GOT3 (cell line): Measurements from ENCODE around the gene TMPRSS12.
"Not testable (repeated sequence)": the region's sequence is repeated elsewhere in the genome, so short reads cannot be mapped to it uniquely, and the experiment has no call there.

ENCODE experiments used
- DNase-seq: peaks from one replicate; lab custom pipeline; 2025; ENCODE audit warnings: mixed read lengths; lab: John Stamatoyannopoulos, UW

The TMPRSS12 gene

DNA sequence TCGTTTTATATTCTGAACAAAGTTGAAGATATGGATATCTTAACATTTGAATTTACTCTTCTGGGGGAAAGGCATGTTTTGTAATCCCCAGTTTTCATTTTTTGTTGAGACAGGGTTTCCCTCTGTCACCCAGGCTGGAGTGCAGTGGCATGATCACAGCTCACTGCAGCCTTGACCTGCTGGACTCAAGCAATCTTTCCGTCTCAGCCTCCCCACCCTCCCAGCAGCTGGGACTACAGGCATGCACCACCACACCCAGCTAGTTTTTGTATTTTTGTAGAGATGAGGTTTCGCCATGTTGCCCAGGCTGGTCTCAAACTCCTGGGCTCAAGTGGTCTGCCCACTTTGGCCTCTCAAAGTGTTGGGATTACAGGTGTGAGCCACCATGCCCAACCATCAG, 84.2 kb downstream of the TMPRSS12 start:
- not testable (repeated sequence) for DNase-seq

DNA sequence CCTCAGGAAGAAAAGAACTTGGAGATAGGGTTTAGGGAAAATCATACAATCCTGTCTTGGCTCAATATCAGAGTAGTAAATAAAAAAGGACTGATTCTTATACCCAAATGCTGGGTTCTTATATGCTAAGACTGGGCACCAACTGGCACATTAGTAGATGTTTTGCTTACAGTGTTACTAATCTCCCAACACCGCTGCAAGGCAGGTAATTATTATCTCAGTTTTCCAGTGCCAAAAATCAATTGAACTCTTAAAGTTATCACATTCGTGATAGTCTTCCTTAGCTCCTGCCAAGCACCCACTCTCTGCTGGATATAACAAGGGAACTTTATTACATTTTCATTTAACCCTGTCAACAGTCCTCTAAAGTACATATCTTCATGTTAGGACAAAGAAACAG, 84.6 kb downstream of the TMPRSS12 start:
- no peak for DNase-seq

DNA sequence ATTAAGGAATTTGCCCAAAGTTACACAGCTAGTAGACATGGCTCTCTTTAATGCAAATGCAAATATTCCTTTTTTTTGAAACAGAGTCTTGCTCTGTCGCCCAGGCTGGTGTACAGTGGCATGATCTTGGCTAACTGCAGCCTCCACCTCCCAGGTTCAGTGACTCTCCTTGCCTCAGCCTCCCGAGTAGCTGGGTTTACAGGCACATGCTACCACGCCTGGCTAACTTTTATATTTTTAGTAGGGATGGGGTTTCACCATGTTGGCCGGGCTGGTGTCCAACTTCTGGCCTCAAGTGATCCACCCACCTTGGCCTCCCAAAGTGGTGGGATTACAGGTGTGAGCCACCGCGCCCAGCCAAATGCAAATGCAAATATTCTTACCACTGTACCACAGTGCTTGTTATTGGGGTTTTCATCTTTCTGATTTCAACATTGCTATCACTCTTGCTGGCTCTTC, 85.1 kb downstream of the TMPRSS12 start:
- DNase-seq = no peak

DNA sequence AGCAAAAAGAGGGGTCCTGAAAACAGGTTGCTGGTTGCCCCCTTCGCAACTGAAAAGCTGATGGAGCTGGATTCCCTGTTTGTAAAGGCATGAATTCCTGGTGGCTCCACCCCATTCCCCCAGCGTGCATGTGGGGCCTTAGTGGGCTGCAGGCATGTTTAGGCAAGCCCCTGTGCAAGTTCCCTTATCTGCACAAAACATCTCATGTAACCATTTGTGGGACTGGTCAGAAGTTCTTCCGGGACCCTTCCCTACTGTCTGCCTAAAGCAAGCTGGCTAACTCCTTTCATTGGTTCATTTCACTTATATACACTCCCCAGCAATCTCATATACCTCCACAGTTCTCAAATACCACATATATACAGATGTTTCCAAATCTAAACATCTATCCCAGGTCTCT, 85.7 kb downstream of the TMPRSS12 start:
- DNase-seq = no peak

DNA sequence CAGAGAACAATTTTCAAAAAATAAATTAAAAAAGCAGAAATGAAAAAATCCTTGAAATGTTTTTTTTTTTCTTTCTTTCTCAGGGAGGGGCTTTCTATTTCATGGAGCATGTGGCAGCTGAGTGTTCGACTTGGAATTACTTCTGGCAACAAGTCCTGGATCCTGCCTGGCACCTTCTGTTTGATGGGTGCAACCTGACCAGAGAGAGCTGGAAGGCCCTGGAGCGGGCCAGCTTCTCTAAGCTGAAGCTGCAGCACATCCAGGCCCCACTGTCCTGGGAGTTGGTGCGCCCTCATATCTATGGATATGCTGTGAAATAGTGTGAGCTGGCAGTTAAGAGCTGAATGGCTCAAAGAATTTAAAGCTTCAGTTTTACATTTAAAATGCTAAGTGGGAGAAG, 87.1 kb downstream of the TMPRSS12 start:
- DNase-seq = no peak

DNA sequence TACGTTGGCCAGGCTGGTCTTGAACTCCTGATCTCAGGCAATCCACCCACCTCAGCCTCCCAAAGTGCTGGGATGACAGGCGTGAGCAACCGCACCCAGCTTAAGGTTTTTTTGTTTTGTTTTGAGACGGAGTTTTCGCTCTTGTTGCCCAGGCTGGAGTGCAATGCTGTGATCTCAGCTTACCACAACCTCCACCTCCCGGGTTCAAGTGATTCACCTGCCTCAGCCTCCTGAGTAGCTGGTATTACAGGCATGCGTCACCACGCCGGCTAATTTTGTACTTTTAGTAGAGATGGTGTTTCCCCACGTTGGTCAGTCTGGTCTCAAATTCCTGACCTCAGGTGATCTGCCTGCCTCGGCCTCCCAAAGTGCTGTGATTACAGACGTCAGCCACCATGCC, 87.8 kb downstream of the TMPRSS12 start:
- not testable (repeated sequence) for DNase-seq

DNA sequence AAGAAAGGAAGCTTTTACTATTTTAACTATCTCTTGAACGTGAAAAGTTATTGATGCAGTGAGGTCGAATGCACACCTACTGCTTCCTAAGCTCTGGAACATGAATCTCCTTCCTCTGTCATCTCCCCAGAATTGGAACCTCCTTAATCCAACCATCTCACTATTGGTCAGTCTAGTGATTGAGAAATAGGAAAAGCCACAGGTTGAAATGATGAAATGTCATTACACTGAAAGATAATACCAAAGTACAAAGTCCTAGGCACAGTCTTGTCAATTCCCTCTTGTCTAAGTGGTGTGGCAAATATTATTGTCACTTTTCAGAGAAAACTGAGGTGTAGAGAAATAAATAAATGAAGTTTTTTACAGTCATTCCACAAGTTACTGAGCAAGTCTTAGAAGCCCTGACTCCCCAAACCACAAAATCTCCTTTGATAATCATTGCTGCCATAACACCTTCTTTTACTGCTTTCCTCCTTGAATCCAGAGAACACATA, 90.1 kb downstream of the TMPRSS12 start:
- no peak for DNase-seq

DNA sequence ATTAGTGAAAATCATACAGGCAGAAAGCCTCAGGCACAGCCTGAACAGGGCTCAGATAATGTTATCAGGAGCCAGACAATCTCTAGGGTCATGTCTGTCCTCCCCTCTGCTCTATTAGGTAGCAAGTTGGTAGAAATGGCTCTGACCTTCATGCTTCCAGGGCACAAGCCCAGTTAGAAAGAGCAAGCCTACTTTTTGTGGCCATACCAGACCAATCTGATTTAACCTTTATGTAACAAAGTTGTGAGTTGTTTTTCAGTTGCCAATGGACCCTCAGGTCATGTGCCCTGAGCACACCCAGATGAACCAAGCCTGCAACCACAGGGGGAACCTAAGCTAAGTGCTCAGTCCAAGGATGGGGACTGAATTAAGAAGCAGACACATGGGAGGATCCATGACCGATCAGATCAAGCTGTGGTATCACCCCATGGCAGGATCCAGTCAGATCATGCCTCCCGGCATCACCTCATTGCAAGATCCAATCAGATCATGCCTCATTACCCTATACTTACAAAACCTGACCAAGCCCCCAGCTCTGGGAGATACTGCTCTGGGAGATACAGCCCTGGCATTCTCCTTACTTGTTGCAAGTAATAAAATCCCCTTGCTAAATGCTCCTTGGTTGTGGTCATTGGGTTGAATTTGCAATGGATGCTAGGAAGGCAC, 90.9 kb downstream of the TMPRSS12 start:
- no peak for DNase-seq

DNA sequence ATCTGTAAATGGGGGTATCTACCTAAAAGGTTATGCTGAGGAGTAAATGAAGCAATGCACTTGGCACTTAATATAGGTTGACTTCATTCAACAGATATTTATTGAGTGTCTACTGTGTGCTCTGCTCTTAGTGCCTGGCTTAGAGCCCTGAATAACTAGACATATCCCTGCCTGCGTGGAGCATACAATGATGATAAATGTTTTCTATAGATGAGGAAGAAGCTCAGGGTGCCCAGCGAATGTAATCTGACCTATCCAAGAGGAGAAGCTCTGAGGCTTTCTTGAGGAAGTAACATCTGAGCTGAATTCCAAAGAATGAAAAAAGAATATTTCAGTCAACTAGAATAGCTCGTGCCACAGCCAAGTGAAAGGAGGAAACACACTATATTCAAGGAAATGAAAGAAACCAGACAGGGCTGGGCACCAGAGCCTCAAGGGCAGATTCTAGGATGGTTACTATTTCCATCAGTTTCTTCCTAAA, 91.7 kb downstream of the TMPRSS12 start:
- no peak for DNase-seq

DNA sequence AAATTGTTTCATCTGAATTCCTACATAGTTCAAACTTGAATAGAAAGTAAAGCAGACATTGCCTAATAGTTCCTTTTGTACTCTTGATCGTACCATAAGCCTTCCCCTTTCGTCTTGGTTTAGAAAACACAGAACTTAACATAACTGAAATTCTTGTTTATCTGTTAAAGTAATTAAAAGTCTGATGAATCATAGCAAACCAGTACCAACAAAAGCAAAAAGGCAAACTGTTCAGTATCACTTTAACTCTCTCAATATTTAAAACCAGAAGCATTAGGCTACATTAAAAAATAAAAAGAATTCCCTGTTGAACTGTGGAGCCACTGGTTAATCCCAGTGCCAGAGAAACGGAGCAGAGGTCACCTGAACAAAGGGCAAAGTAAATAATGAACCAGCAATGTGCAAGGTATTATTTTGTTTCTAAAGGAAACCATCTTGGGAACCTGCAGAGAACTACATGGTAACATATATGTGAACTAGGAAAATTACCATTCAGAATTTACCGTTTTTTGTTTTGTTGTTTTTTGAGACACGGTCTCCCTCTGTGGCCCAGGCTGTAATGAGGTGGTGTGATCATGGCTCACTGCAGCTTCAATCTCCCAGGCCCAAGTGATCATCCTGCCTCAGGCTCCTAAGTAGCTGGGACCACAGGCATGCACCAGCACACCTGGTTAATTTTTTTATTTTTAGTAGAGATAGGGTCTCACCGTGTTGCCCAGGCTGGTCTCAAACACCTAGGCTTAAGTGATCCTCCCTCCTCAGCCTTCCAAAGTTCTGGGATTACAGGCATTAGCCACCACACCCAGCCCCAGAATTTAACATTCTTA, 92.5 kb downstream of the TMPRSS12 start:
- no peak for DNase-seq

DNA sequence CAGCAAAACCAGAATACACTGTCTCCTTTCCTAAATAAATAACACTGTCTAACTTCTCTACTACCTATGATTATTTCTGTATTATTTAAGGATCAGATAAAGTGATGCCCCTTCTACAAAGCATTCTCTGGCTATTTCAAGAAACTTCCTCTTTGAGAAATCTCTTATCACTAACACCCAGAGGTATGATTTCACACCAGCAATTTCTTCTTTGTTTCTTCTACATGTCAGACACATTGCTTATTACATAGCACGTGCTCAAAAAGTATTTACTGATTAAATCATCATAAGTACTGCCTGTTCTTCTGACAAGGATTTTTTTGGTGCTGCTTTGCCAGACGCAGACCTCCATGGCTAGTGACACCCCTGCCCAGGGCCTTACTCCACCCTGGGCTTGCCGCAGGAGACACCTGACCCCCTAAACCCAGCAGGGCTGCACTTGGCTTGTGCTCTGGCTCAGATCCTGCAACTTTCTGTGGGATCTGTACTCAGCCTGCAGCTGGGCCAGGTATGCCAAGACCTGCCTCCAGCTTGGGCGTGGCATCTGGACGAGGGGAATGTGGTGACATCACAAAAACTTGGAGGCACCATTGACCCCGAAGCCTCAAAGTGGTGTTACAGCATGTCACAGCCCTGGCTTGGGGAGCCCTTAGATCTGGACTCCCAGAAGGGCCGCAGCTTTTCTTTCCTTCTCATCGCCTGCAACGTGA, 94.2 kb downstream of the TMPRSS12 start:
- DNase-seq = no peak
